Activated CD4-positive, CD25-positive, alpha-beta regulatory T cell (primary cell): Measurements from ENCODE around the gene ALDH3B1.

Experiments
- DNase-seq, 4 experiments: peaks; one replicate each; lab custom pipeline; 2025; lab: John Stamatoyannopoulos, UW

ALDH3B1 gene

GRCh38 chr11:68014157-68014946 lies 4.2 kb downstream of the ALDH3B1 start:
- DNase-seq: no peak

GRCh38 chr11:68014947-68015447 lies 4.9 kb downstream of the ALDH3B1 start:
- no peak for DNase-seq

GRCh38 chr11:68015467-68015866 lies 5.3 kb downstream of the ALDH3B1 start:
- DNase-seq: no peak

GRCh38 chr11:68016161-68016903 lies 6.2 kb downstream of the ALDH3B1 start:
- DNase-seq: no peak

- no peak for DNase-seq
Observed at GRCh38 chr11:68016904-68017817, 7.0 kb downstream of the ALDH3B1 start.

- DNase-seq: no peak
Observed at GRCh38 chr11:68017980-68018729, 8.0 kb downstream of the ALDH3B1 start.

- DNase-seq: no peak
Observed at GRCh38 chr11:68018730-68019190, 8.6 kb downstream of the ALDH3B1 start.

GRCh38 chr11:68019486-68019885 lies 9.4 kb downstream of the ALDH3B1 start:
- DNase-seq: no peak

GRCh38 chr11:68020575-68020974 lies 10.4 kb downstream of the ALDH3B1 start:
- no peak for DNase-seq

- DNase-seq: no peak
Observed at GRCh38 chr11:68021167-68021787, 11.2 kb downstream of the ALDH3B1 start.

GRCh38 chr11:68022531-68022930 lies 12.4 kb downstream of the ALDH3B1 start:
- no peak for DNase-seq

- DNase-seq: no peak
Observed at GRCh38 chr11:68024508-68024907, 14.4 kb downstream of the ALDH3B1 start.

- DNase-seq: no peak
Observed at GRCh38 chr11:68025047-68025446, 14.9 kb downstream of the ALDH3B1 start.

- DNase-seq: no peak
Observed at GRCh38 chr11:68026391-68027105, 16.4 kb downstream of the ALDH3B1 start.

GRCh38 chr11:68027667-68028066 lies 17.5 kb downstream of the ALDH3B1 start:
- DNase-seq: no peak

GRCh38 chr11:68028802-68029545 lies 18.8 kb downstream of the ALDH3B1 start:
- no peak for DNase-seq

- DNase-seq: peak; percentile 89 to 94 (median 92)
Observed at GRCh38 chr11:68030318-68031143, 20.4 kb downstream of the ALDH3B1 start, which contains the start of gene NDUFS8. TSS of gene NDUFS8 (plus strand) at chr11:68030681. CDS start at chr11:68032152, 1,471 bp downstream.

GRCh38 chr11:68031144-68031464 lies 21.0 kb downstream of the ALDH3B1 start:
- no peak for DNase-seq
